Loucy (cell line): Measurements from ENCODE around the gene SLC9A2.

Experiments used
- H2AFZ ChIP-seq: fragments of 200-600 bp; sonication (generic); 2 replicates; pipeline ENCODE4 v1.6.0; 2016; ENCODE audit warnings: antibody characterized with exemption, mild to moderate bottlenecking, low read length, moderate library complexity
- H3F3A ChIP-seq: fragments of 200-600 bp; 2 replicates; pipeline ENCODE4 v1.6.0; 2016; ENCODE audit warnings: antibody characterized with exemption, low read depth, mild to moderate bottlenecking
- H3K27me3 ChIP-seq: fragments of 200-600 bp; sonication (generic); 2 replicates; pipeline ENCODE4 v1.6.1; 2014; ENCODE audit warnings: low read length, mild to moderate bottlenecking; ENCODE audit not compliant: insufficient read depth, poor library complexity, severe bottlenecking
- H3K36me3 ChIP-seq: fragments of 200-600 bp; sonication (generic); 2 replicates; pipeline ENCODE4 v1.6.1; 2016; ENCODE audit warnings: low read length; ENCODE audit not compliant: insufficient read depth
- H3K4me1 ChIP-seq: fragments of 200-600 bp; sonication (generic); 2 replicates; pipeline ENCODE4 v1.5.1; 2014; ENCODE audit warnings: low read length, mild to moderate bottlenecking; ENCODE audit not compliant: insufficient read depth, poor library complexity, severe bottlenecking
- H3K4me2 ChIP-seq: fragments of 200-600 bp; sonication (generic); 2 replicates; pipeline ENCODE4 v1.6.0; 2014; ENCODE audit warnings: antibody characterized with exemption, low read length, low read depth, mild to moderate bottlenecking; ENCODE audit not compliant: poor library complexity, severe bottlenecking
- H3K4me3 ChIP-seq: fragments of 200-600 bp; sonication (generic); 2 replicates; pipeline ENCODE4 v1.5.1; 2014; ENCODE audit warnings: low read length, mild to moderate bottlenecking, mixed read lengths; ENCODE audit not compliant: poor library complexity, severe bottlenecking
- H3K79me2 ChIP-seq: fragments of 200-600 bp; sonication (generic); 2 replicates; pipeline ENCODE4 v1.6.1; 2014; ENCODE audit warnings: low read length; ENCODE audit not compliant: insufficient read depth
- H3K9ac ChIP-seq: fragments of 200-600 bp; sonication (generic); 2 replicates; pipeline ENCODE4 v1.6.0; 2014; ENCODE audit warnings: mild to moderate bottlenecking, low read depth, low read length, moderate library complexity; ENCODE audit not compliant: poor library complexity, severe bottlenecking
- H3K9me2 ChIP-seq: fragments of 200-600 bp; sonication (generic); replicated peaks from 2 replicates; pipeline ENCODE4 v1.6.1; 2016; ENCODE audit warnings: low read depth, low read length, mixed read lengths
- H3K9me3 ChIP-seq: fragments of 200-600 bp; sonication (generic); 2 replicates; pipeline ENCODE4 v1.6.1; 2014; ENCODE audit warnings: mild to moderate bottlenecking, antibody characterized with exemption, low read length, low read depth; ENCODE audit not compliant: insufficient read depth
- H4K20me1 ChIP-seq: fragments of 200-600 bp; sonication (generic); 2 replicates; pipeline ENCODE4 v1.6.0; 2014; ENCODE audit warnings: antibody characterized with exemption, low read length, mild to moderate bottlenecking; ENCODE audit not compliant: insufficient read depth, poor library complexity, severe bottlenecking
- CTCF ChIP-seq: fragments of 200-600 bp; sonication (generic); conservative IDR thresholded peaks from 2 replicates; pipeline ENCODE4 v1.5.1; 2014; ENCODE audit warnings: mild to moderate bottlenecking, antibody characterized with exemption, low read length
- EZH2phosphoT487 ChIP-seq: fragments of 200-600 bp; IDR thresholded peaks from 2 replicates; pipeline ENCODE4 v1.6.1; 2018; ENCODE audit warnings: antibody characterized with exemption, mild to moderate bottlenecking, moderate library complexity, borderline replicate concordance

The SLC9A2 gene

GRCh38 chr2:102637358-102637757 lies 18.0 kb downstream of the SLC9A2 start:
- Histone ChIP-seq H3K9me2 (no peaks in the 10 kb centered on the region), H3F3A (no peaks in the 10 kb centered on the region), H3K36me3 (no peaks in the 10 kb centered on the region), H3K9me3 (no peaks in the 10 kb centered on the region), H4K20me1 (no peaks in the 10 kb centered on the region), H3K27me3 (no peaks in the 10 kb centered on the region), H3K79me2 (no peaks in the 10 kb centered on the region), H2AFZ (no peak overlapping the region), H3K9ac (no peak overlapping the region), H3K4me2 (no peak overlapping the region), H3K4me3 (no peak overlapping the region), H3K4me1 (no peaks in the 10 kb centered on the region)
- TF ChIP-seq EZH2phosphoT487 (no peak), CTCF (no peak)

GRCh38 chr2:102639429-102639828 lies 20.1 kb downstream of the SLC9A2 start:
- Histone ChIP-seq H3F3A (no peaks in the 10 kb centered on the region), H3K4me3 (no peak overlapping the region), H3K9me2 (no peaks in the 10 kb centered on the region), H3K9ac (no peak overlapping the region), H3K36me3 (no peaks in the 10 kb centered on the region), H3K27me3 (no peaks in the 10 kb centered on the region), H4K20me1 (no peaks in the 10 kb centered on the region), H3K4me2 (no peak overlapping the region), H2AFZ (no peak overlapping the region), H3K9me3 (no peaks in the 10 kb centered on the region), H3K79me2 (no peaks in the 10 kb centered on the region), H3K4me1 (no peaks in the 10 kb centered on the region)
- TF ChIP-seq EZH2phosphoT487 (no peak), CTCF (no peak)

- H3K9me2 ChIP-seq, result no peaks in the 10 kb centered on the region
- no peaks in the 10 kb centered on the region for H3K79me2 ChIP-seq
- no peak overlapping the region for H2AFZ ChIP-seq
- no peaks in the 10 kb centered on the region for H3K36me3 ChIP-seq
- no peak overlapping the region for H3K9ac ChIP-seq
- no peaks in the 10 kb centered on the region for H3K27me3 ChIP-seq
- no peaks in the 10 kb centered on the region for H3K4me1 ChIP-seq
- no peaks in the 10 kb centered on the region for H4K20me1 ChIP-seq
- TF ChIP-seq CTCF (no peak), EZH2phosphoT487 (no peak)
- no peaks in the 10 kb centered on the region for H3F3A ChIP-seq
- no peak overlapping the region for H3K4me2 ChIP-seq
- H3K9me3 ChIP-seq, result no peaks in the 10 kb centered on the region
- H3K4me3 ChIP-seq, result no peak overlapping the region
Measured at GRCh38 chr2:102652126-102652525, 32.8 kb downstream of the SLC9A2 start.
